D721Med (cell line): ENCODE data around the gene MTHFS.

ENCODE experiments used
- DNase-seq: peaks from one replicate; pipeline ENCODE4 v3.0.0; 2011; ENCODE audit warnings: low spot score; ENCODE audit not compliant: insufficient read length
- FAIRE-seq: peaks from 2 replicates; lab custom pipeline; 2011; peaks lifted over from hg19 to GRCh38; lab: Jason Lieb, UNC
- CTCF ChIP-seq: IDR thresholded peaks from 2 replicates; pipeline ENCODE4 v1.5.1; 2012; ENCODE audit warnings: mild to moderate bottlenecking, control low read depth; ENCODE audit not compliant: insufficient read depth; ENCODE audit errors: missing control alignments

The MTHFS gene

GRCh38 chr15:79898369-79898768 lies 1.6 kb upstream of the MTHFS start:
- no peak for TF ChIP-seq CTCF
- FAIRE-seq (no peak), DNase-seq (no peak)

- no peak for TF ChIP-seq CTCF
- DNase-seq (no peak), FAIRE-seq (no peak)
Measured at GRCh38 chr15:79897701-79898113, 893 bp upstream of the MTHFS start.

DNA sequence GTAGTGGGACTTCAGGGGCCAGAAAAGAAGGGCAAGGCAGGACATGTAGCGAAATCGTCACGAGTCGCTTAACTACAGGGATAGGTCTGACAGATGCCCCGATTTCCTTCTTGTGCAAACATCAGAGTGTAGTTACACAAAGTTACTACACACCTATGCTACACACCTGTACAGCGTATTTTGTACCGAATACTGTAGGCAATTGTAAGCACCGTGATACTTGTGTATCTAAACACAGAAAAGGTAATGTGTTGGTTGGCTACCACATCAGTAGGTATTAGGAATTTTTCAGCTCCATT lies 515 bp upstream of the MTHFS start:
- DNase-seq = no peak
- TF ChIP-seq CTCF = no peak
- no peak for FAIRE-seq

DNA sequence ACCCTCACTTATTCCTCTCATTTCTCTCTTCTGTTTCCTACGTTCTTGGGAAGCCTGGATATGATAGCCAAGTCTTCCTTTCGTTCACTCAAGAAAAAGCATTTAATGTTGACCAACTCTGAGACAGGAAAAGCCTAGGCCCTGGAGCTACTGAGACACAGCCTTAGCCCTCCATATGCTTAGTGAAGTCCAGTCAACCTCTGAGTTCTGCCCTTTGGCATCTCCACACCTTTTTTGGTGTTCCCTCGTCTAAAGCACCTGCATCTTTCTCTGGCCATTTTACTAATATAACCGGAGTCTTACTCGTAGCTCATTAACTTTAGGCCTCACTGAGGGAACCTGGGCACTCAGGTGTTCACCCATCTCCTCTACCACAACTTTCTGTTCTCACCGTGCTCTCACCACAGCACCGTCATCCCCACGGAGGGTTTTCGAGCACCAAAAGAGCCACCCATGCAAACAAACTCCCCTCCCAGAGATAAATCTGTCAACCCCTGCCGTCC lies 632 bp downstream of the MTHFS start:
- FAIRE-seq = no peak
- no peak for DNase-seq
- no peak for TF ChIP-seq CTCF

GRCh38 chr15:79887054-79887930 lies 9.5 kb downstream of the MTHFS start:
- DNase-seq (no peak), FAIRE-seq (no peak)
- no peak for TF ChIP-seq CTCF

- no peak for TF ChIP-seq CTCF
- FAIRE-seq = no peak
- no peak for DNase-seq
Measured at GRCh38 chr15:79886124-79886523, 10.7 kb downstream of the MTHFS start.

GRCh38 chr15:79884204-79884596 lies 12.6 kb downstream of the MTHFS start:
- no peak for TF ChIP-seq CTCF
- FAIRE-seq (no peak), DNase-seq (no peak)
